ENCODE results near the gene STUB1. TPM values are rescaled to one million over a fixed set of nuclear protein-coding genes. Genes with fewer than 3 reads are reported as not detected.

Gene STUB1
- total RNA-seq, 3 donors from 2014 or later = 117 to 136 (median 127) TPM

DNA sequence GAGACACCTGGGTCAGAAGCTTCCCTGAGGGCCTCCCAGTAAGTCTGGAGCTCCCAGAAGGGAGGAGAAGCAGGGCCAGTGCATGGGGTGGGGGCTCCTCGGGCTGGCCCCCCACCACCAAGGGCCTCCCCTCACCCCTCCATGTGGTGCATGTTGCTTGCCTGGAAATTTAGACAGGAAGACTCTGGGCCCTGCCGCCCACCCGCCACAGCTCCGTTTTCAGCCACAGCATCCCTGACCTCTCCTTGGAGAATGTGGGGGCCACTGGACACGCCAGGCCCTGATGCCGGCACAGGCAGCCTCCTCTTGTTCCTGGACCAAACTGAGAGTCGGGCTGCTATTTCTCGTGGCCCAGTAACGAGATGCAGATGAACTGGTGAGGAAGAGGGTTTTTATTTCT lies 41.4 kb upstream of the STUB1 start:
- no peaks in the 10 kb centered on the region for H3K9me3 Mint-ChIP-seq
- peaks cover 3% of the 10 kb centered on the region for H3K27me3 Mint-ChIP-seq (ENCODE audit: low read depth)
- no peak overlapping the region for H3K4me3 Mint-ChIP-seq
- no peak for DNase-seq
- H3K36me3 Mint-ChIP-seq (ENCODE audit: insufficient read depth) = no peaks in the 10 kb centered on the region
- H3K4me1 Mint-ChIP-seq (ENCODE audit: low read depth) = peaks cover 11% of the 10 kb centered on the region
- no peak for ATAC-seq

DNA sequence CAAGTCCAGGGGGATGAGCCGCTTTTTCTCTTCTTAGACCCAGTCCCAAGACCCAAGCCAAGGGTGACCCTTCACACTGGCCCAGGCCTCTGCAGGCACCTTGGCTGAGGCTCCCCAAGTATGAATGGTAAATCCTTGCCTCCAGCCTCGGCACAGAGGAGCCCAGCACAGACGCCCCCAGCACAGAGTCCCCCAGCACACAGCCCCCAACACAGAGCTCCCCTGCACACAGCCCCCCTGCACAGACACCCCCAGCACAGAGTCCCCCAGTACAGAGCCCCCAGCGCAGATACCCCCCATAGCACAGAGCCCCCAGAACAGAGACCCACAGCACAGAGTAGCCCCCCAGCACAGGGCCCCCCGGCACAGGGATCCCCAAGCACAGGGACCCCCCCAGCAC lies 39.6 kb upstream of the STUB1 start:
- no peaks in the 10 kb centered on the region for H3K36me3 Mint-ChIP-seq (ENCODE audit: insufficient read depth)
- H3K9me3 Mint-ChIP-seq = no peaks in the 10 kb centered on the region
- H3K4me1 Mint-ChIP-seq (ENCODE audit: low read depth) = peaks cover 17% of the 10 kb centered on the region
- DNase-seq = no peak
- H3K27me3 Mint-ChIP-seq (ENCODE audit: low read depth) = peaks cover 3% of the 10 kb centered on the region
- peak overlapping the region; percentile 4 for H3K4me3 Mint-ChIP-seq
- no peak for ATAC-seq

DNA sequence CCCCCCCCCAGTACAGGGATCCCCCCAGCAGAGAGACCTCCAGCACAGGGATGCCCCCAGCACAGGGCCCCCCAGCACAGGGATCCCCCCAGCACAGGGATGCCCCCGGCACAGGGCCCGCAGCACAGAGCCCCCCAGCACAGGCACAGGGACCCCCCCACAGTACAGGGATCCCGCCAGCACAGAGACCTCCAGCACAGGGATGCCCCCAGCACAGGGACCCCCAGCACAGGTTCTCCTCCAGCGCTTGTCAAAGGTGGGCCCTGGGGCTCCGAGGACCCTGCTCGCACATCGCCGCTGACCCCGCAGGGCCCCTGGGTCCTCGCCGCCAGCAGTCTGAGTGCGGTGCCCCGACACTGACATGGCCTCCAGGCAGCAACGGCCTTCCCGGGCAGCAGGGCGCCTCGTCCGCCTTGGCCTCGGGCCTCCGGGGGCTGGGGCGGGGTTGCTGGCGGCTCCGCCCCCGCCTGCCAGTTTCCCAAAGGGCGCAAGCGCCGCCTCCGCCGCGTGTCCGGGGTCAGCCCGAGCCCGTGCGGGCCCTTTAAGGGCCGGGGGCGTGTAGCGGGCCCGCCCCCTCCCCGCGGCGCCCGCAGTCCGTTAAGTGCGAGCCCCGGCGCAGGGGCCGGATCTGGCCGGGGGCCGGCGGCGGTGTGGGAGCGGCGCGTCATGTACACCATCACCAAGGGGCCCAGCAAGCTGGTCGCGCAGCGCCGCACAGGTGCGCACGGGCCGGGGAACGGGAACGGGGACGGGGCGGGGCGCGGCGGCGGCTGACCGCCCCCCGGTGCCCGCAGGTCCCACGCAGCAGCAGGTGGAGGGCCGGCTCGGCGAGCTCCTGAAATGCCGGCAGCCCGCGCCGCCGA lies 38.7 kb upstream of the STUB1 start, which contains the start of gene MCRIP2:
TSS of gene MCRIP2 (plus strand) at position 503 of the 863 bp plus-strand sequence. CDS start at position 667, 164 bp downstream.
- no peaks in the 10 kb centered on the region for H3K36me3 Mint-ChIP-seq (ENCODE audit: insufficient read depth)

DNA sequence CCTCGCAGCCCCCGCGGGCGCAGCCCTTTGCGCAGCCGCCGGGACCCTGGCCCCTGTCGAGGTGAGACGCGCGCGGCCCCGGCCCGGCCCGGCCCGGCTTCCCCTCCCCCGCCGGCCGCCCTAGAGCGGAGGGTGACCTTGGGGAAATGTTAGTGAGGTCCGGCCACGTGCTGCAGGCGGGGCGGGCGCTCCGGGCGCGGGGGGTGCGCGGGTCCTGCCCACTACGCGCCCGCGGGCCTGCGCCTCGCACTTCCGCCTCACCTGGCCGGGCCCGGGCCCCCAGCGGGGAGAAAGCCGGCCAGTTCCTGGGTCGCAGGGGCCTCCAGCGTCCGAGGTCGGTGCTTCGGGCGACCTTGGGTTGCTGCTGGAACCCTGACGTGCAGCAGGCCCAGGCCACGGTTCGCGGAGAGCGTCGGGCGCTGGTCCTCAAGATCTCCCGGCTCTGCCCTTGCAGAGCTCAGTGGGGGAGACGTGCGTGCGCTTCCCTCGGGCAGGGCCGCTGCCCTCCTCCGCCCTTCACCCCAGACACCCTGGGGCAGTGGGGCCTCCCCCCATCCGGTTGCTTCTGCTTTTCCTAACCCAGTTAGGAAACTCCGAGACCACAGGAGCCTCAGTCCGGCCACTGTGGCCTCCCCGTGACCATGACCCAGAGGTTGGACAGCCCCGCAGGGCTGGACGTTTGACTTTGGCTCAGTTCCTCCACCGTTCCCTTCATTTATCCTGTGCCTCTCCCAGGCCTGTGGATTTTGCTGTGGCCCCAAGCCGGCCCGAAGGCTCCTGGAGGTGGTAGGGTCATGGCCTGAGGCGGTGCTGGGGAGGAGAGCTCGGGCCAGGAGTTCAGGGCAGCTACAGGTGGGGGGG lies 37.8 kb upstream of the STUB1 start:
- no peaks in the 10 kb centered on the region for H3K9me3 Mint-ChIP-seq
- no peaks in the 10 kb centered on the region for H3K27me3 Mint-ChIP-seq (ENCODE audit: low read depth)
- ATAC-seq = peak; percentile 50 to 58
- no peak for DNase-seq
- H3K4me1 Mint-ChIP-seq (ENCODE audit: low read depth) = peaks cover 17% of the 10 kb centered on the region
- H3K36me3 Mint-ChIP-seq (ENCODE audit: insufficient read depth) = no peaks in the 10 kb centered on the region
- peak overlapping the region; percentile 79 for H3K4me3 Mint-ChIP-seq

More for the DNA sequence above, 38.7 kb upstream of the STUB1 start, which contains the start of gene MCRIP2:
- H3K4me1 Mint-ChIP-seq (ENCODE audit: low read depth) = peaks cover 17% of the 10 kb centered on the region
- peak within 1 kb of the TSS; percentile 79 for H3K4me3 Mint-ChIP-seq
- DNase-seq (peak; percentile 54), ATAC-seq (peak; percentile 53 to 59)
- H3K27me3 Mint-ChIP-seq (ENCODE audit: low read depth) = peaks cover 3% of the 10 kb centered on the region
- H3K9me3 Mint-ChIP-seq = no peaks in the 10 kb centered on the region

DNA sequence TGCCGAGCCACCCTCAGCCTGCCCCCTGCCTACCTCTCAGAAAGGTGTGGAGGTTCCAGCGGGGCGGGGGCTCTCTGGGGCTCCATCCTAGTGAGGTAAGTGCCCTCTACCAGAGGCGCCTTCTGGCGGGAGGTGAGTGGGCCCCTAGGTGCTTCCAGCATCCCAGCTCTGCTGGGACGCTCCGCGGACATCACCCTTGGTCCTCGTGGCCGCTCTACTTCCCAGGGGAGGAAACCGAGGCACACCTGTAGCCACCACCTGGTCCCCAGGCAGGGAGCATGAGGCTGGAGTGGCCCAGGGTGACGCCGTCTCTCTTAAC lies 37.2 kb upstream of the STUB1 start:
- ATAC-seq (no peak), DNase-seq (no peak)
- peak overlapping the region; percentile 79 for H3K4me3 Mint-ChIP-seq
- H3K9me3 Mint-ChIP-seq = no peaks in the 10 kb centered on the region
- peaks cover 17% of the 10 kb centered on the region for H3K4me1 Mint-ChIP-seq (ENCODE audit: low read depth)
- no peaks in the 10 kb centered on the region for H3K27me3 Mint-ChIP-seq (ENCODE audit: low read depth)
- H3K36me3 Mint-ChIP-seq (ENCODE audit: insufficient read depth) = no peaks in the 10 kb centered on the region

DNA sequence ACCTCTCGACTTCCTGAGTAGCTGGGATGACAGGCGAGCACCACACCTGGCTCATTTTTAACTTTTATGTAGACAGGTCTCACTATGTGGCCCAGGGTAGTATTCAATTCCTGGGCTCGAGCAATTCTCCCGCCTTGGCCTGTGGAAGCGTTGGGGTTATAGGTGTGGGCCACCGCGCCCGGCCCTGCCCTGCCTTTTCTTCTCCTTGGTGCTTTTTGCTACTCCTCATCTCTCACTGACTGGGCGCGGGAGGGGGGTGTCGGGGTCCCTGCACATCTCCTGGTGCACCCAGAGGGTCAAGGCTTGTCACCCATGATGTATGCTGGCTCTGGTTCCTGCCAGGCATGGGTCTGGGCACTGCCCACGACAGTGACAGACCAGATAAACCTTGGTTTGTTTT lies 35.7 kb upstream of the STUB1 start:
- Mint-ChIP-seq H3K9me3 (no peaks in the 10 kb centered on the region), H3K4me1 (ENCODE audit: low read depth) (peaks cover 19% of the 10 kb centered on the region), H3K36me3 (ENCODE audit: insufficient read depth) (no peaks in the 10 kb centered on the region), H3K27me3 (ENCODE audit: low read depth) (no peaks in the 10 kb centered on the region), H3K4me3 (peak overlapping the region; percentile 79)
- ATAC-seq (no peak), DNase-seq (no peak)

DNA sequence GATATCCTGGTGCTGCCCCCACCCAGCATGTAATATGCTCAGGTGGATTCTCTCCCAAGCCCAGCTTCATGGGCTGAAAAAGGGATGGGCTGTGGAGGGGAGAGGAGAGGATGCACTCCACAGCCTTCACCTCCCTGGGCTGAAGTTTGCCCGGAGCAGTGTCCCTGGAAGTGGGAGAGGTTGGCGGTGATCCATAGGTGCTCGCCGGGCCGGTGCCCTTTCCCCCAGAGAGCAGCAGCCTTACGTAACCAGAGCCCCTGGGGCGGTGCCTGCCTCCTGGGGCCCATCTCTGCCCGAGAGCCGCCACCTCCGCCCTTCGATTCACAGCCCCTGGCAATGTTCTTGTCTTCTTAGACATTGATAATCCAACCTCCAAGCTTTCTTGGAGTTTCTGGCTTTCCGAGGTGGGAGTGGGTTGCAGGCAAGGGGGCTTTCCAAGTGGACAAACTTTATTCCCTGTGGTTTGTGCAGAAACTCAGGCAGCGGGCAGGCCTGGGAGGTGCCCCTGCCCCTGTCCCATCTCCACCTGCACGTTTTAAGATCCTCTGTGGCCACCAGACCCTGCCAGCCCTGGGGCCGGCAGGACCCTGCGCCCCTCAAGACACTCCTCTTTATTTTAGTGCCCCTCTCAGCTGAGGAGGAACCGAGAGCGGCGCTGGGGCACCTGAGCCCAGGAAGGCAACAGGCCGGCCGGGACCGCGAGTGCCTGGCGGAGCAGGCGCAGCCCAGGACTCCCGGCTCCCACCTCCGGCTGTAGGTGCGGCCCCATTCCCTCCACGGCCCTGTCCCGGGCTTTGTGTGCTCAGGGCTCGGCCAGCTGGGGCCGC lies 34.1 kb upstream of the STUB1 start:
- no peak for ATAC-seq
- no peak for DNase-seq
- no peaks in the 10 kb centered on the region for H3K27me3 Mint-ChIP-seq (ENCODE audit: low read depth)
- H3K9me3 Mint-ChIP-seq = no peaks in the 10 kb centered on the region
- no peaks in the 10 kb centered on the region for H3K36me3 Mint-ChIP-seq (ENCODE audit: insufficient read depth)
- peaks cover 21% of the 10 kb centered on the region for H3K4me1 Mint-ChIP-seq (ENCODE audit: low read depth)
- no peak overlapping the region for H3K4me3 Mint-ChIP-seq

DNA sequence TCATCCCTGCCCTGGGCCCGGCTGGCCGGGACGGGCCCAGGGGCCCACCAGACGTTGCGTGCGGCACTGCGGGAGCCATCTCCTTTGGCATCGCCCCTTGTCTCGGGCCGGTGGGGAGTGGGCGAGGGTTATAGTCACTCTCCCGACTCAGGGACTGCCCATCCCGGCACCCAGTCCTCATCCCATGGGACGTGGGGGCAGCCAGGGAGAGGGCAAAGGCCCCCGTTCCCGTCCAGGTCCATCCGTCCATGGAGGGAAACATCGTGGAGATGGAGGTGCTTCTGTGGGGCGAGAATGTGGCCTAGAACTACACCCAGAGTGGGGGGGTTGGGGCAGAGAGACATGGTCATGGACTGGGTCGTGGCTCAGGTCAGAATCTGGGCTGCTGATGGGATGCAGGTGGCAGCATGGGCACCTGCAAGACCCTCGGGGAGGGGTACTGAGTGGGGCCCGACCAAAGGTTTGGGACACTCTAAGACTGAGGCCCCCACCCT lies 33.5 kb upstream of the STUB1 start:
- Mint-ChIP-seq H3K9me3 (no peaks in the 10 kb centered on the region), H3K4me1 (ENCODE audit: low read depth) (peaks cover 21% of the 10 kb centered on the region), H3K36me3 (ENCODE audit: insufficient read depth) (no peaks in the 10 kb centered on the region), H3K4me3 (no peak overlapping the region), H3K27me3 (ENCODE audit: low read depth) (no peaks in the 10 kb centered on the region)
- no peak for DNase-seq
- no peak for ATAC-seq

DNA sequence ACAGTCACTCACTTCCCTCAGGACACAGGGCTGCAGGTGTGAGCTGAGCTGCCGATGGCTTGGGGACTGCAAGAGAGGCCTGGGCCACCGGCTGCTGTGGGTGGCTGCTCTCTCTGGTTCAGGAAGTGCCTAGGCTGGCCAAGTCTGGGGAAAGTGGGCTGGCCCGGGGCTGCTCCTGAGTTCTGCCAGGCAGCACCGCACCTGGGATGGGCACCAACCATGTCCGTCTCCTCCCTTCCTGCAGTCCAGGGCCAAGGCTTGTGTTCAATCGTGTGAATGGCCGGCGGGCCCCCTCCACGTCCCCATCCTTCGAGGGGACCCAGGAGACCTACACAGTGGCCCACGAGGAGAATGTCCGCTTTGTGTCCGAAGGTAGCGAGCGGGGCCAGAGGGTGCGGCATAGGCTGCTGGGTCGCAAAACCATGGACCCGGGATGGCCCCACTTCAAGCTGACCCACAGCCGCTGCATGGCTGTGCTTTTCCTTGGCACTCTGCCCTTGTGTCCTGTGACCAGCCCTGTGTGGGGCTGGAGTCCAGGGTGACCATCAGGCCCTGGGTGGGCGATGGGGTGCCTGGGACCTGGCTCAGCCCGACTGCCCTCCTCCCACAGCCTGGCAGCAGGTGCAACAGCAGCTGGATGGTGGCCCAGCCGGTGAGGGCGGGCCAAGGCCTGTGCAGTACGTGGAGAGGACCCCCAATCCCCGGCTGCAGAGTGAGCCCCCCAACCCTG lies 32.9 kb upstream of the STUB1 start:
- no peaks in the 10 kb centered on the region for H3K9me3 Mint-ChIP-seq
- peaks cover 21% of the 10 kb centered on the region for H3K4me1 Mint-ChIP-seq (ENCODE audit: low read depth)
- ATAC-seq = no peak
- no peaks in the 10 kb centered on the region for H3K36me3 Mint-ChIP-seq (ENCODE audit: insufficient read depth)
- no peaks in the 10 kb centered on the region for H3K27me3 Mint-ChIP-seq (ENCODE audit: low read depth)
- no peak overlapping the region for H3K4me3 Mint-ChIP-seq
- DNase-seq = no peak

DNA sequence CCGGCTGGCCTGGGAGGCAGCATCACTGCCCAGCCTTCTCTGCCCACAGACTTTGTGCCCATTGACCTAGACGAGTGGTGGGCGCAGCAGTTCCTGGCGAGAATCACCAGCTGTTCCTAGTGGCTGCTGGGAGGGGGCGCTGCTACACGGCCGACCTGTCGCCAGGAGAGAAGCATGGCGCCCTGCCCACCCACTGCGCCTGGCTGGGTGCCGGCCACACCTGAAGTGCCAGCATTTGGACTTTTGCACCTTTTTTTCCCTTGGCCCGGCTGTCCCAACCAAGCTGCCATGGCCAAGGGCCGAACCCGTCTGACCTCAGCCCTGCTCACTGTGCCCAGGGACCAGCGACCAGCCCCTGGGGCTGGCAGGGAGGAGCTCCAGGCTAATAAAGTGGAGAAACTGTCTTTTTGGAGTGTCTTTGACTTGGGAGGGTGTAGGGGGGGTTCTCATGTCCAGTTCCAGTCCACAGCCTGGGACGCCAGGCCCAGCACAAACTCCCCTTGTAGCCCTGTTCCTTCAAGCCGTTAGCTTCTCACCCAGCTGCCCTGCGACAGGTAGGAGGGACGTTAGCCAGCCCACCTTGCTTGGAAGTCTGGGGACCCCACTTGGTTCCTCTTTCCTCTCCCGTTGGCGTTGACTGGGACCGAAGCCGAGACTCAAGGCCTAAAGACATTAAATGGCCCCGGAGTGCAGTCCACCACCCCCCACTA lies 32.0 kb upstream of the STUB1 start:
- DNase-seq (no peak), ATAC-seq (no peak)
- peaks cover 18% of the 10 kb centered on the region for H3K4me1 Mint-ChIP-seq (ENCODE audit: low read depth)
- H3K36me3 Mint-ChIP-seq (ENCODE audit: insufficient read depth) = no peaks in the 10 kb centered on the region
- no peaks in the 10 kb centered on the region for H3K9me3 Mint-ChIP-seq
- H3K4me3 Mint-ChIP-seq = peak overlapping the region; percentile 84
- H3K27me3 Mint-ChIP-seq (ENCODE audit: low read depth) = no peaks in the 10 kb centered on the region

DNA sequence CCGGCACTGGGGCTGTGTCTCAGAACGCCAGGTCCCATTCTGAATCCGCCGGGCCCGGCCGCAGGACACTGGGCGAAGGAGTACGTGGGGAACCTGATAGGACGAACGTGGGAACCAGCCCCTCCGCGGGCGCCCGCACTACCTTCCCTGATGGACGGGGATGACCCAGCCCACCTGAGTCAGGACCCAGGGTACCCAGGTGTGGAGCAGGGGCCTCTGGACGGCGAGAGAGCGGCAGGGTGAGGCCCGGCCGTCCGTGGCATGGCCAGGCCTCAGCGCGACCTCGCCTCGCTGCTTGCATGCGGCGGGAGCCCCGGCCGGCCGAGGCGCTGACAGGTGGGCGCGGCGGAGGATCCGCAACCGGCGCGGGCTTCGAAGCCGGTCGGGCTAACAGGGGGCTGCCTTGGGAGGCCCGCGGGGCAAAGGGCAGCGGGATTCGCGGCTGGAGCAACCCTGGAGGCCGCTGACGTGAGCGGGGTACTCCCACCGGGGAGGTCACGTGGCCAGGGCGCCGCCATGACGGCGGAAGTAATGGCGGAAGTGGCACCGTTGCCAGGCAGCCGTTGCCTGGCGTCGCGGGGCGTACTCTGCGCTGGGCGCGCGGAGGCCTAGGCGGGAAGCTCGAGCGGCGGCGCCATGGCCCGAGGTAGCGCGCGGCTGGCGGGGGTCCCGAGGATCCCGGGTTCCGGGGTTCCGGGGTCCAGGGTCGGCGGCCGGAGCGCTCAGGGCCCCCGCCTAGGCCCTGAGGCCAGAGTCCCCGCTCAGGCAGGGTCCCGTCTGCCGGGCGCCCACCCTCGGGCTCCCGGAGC lies 31.2 kb upstream of the STUB1 start, which contains the start of gene WDR90:
TSS of gene WDR90 (plus strand) at position 585 of the 809 bp plus-strand sequence. CDS start at position 637, 52 bp downstream.
- Mint-ChIP-seq H3K36me3 (ENCODE audit: insufficient read depth) (no peaks in the 10 kb centered on the region), H3K4me1 (ENCODE audit: low read depth) (peaks cover 14% of the 10 kb centered on the region), H3K4me3 (peak within 1 kb of the TSS; percentile 84), H3K9me3 (no peaks in the 10 kb centered on the region), H3K27me3 (ENCODE audit: low read depth) (no peaks in the 10 kb centered on the region)
- peak; percentile 90 for DNase-seq
- peak; percentile 90 to 92 for ATAC-seq

DNA sequence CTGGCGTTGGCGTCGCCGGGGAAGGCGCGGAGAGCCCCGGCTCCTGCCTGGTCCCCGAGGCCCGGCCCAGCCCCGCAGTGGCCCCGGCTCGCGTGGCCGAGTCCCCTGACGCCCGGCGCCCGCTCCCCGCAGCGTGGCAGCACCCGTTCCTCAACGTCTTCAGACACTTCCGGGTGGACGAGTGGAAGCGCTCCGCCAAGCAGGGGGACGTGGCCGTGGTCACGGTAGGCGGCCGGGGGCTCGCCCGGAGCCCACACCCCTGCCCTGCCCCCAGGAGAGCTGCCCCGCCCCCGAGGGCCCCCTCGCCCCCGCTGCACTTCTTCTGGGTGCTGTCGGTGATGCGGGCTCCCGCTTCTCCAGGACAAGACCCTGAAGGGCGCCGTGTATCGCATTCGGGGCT lies 30.6 kb upstream of the STUB1 start:
- H3K9me3 Mint-ChIP-seq = no peaks in the 10 kb centered on the region
- peak overlapping the region; percentile 76 for H3K4me3 Mint-ChIP-seq
- peaks cover 8% of the 10 kb centered on the region for H3K4me1 Mint-ChIP-seq (ENCODE audit: low read depth)
- H3K27me3 Mint-ChIP-seq (ENCODE audit: low read depth) = no peaks in the 10 kb centered on the region
- H3K36me3 Mint-ChIP-seq (ENCODE audit: insufficient read depth) = no peaks in the 10 kb centered on the region
- ATAC-seq = peak; percentile 24 to 27
- DNase-seq = no peak
